GM23338 (cell line): ENCODE data around the gene FARS2. TPM values are rescaled to one million over a fixed set of nuclear protein-coding genes. Genes with fewer than 3 reads are reported as not detected.

Source experiments
- ATAC-seq: fragments of 200-7000 bp; cut with Tn5 transposase; 3 replicates; pipeline ENCODE4 v1.9.1; 2020
- DNase-seq: peaks from one replicate; pipeline ENCODE4 v3.0.0-alpha.2; 2015; ENCODE audit warnings: low spot score
- H2AFZ ChIP-seq: fragments of 200-600 bp; sonication (generic); 2 replicates; pipeline ENCODE4 v1.8.0; 2016; ENCODE audit warnings: antibody characterized with exemption, mild to moderate bottlenecking, moderate library complexity
- H3F3A ChIP-seq: fragments of 200-600 bp; sonication (generic); replicated peaks from 2 replicates; pipeline ENCODE4 v1.8.0; 2017; ENCODE audit warnings: antibody characterized with exemption, mixed run types, low read depth
- H3K27ac ChIP-seq: fragments of 200-600 bp; sonication (generic); 2 replicates; pipeline ENCODE4 v1.6.1; 2016; ENCODE audit warnings: low read depth
- H3K27me3 ChIP-seq: fragments of 200-600 bp; sonication (generic); 2 replicates; pipeline ENCODE4 v1.8.0; 2016; ENCODE audit warnings: mild to moderate bottlenecking, mixed run types, moderate library complexity; ENCODE audit not compliant: insufficient read depth
- H3K36me3 ChIP-seq: fragments of 200-600 bp; sonication (generic); 2 replicates; pipeline ENCODE4 v1.8.0; 2016; ENCODE audit warnings: mild to moderate bottlenecking; ENCODE audit not compliant: insufficient read depth
- H3K4me1 ChIP-seq: fragments of 200-600 bp; sonication (generic); 2 replicates; pipeline ENCODE4 v1.8.0; 2016; ENCODE audit warnings: mild to moderate bottlenecking, moderate library complexity; ENCODE audit not compliant: insufficient read depth
- H3K4me2 ChIP-seq: fragments of 200-600 bp; sonication (generic); 2 replicates; pipeline ENCODE4 v1.7.1; 2017; ENCODE audit warnings: mixed run types
- H3K4me3 ChIP-seq: fragments of 200-600 bp; sonication (generic); 2 replicates; pipeline ENCODE4 v1.6.1; 2016; ENCODE audit warnings: mixed run types
- H3K79me2 ChIP-seq: fragments of 200-600 bp; sonication (generic); replicated peaks from 2 replicates; pipeline ENCODE4 v1.8.0; 2017; ENCODE audit warnings: mild to moderate bottlenecking; ENCODE audit not compliant: insufficient read depth
- H3K9me2 ChIP-seq: fragments of 200-600 bp; sonication (generic); 2 replicates; pipeline ENCODE4 v1.8.0; 2017; ENCODE audit not compliant: insufficient read depth
- H4K20me1 ChIP-seq: fragments of 200-600 bp; sonication (generic); replicated peaks from 2 replicates; pipeline ENCODE4 v1.8.0; 2017; ENCODE audit warnings: mild to moderate bottlenecking; ENCODE audit not compliant: insufficient read depth
- H3K27ac Mint-ChIP-seq: 2 replicates; pipeline ENCODE4 v1.8.0; 2020; ENCODE audit warnings: inconsistent platforms, mild to moderate bottlenecking, moderate library complexity, mixed read lengths
- H3K27me3 Mint-ChIP-seq: 3 replicates; pipeline ENCODE4 v1.8.0; 2022; ENCODE audit warnings: low read depth, mild to moderate bottlenecking, moderate library complexity, mixed read lengths, inconsistent platforms; ENCODE audit not compliant: insufficient read depth, poor library complexity
- H3K36me3 Mint-ChIP-seq: 3 replicates; pipeline ENCODE4 v1.8.0; 2021; ENCODE audit warnings: low read depth, mild to moderate bottlenecking, inconsistent platforms, moderate library complexity, mixed read lengths
- H3K4me1 Mint-ChIP-seq: 3 replicates; pipeline ENCODE4 v1.8.0; 2020; ENCODE audit warnings: mild to moderate bottlenecking, inconsistent platforms, mixed read lengths
- H3K4me3 Mint-ChIP-seq: 3 replicates; pipeline ENCODE4 v1.8.0; 2021; ENCODE audit warnings: moderate library complexity, mild to moderate bottlenecking, inconsistent platforms, mixed read lengths
- H3K9me3 Mint-ChIP-seq: 3 replicates; pipeline ENCODE4 v1.8.0; 2020; ENCODE audit warnings: moderate library complexity, mild to moderate bottlenecking, inconsistent platforms, mixed read lengths
- CREB1 ChIP-seq: fragments of 250-450 bp; sonication (Bioruptor Pico); IDR thresholded peaks from 2 replicates; pipeline ENCODE4 v1.5.0; 2020; ENCODE audit warnings: low read depth, mild to moderate bottlenecking, moderate library complexity
- EZH2 ChIP-seq: fragments of 200-600 bp; sonication (generic); IDR thresholded peaks from one replicate; pipeline ENCODE4 v1.8.0; 2017; ENCODE audit warnings: antibody characterized with exemption, mild to moderate bottlenecking, low read depth; ENCODE audit not compliant: unreplicated experiment
- EZH2phosphoT487 ChIP-seq: fragments of 200-600 bp; sonication (generic); IDR thresholded peaks from one replicate; pipeline ENCODE4 v1.8.1; 2018; ENCODE audit warnings: antibody characterized with exemption; ENCODE audit not compliant: unreplicated experiment
- JUNB ChIP-seq: IDR thresholded peaks from one replicate; pipeline ENCODE4 v1.6.1; 2016; ENCODE audit warnings: antibody characterized with exemption; ENCODE audit not compliant: unreplicated experiment
- NANOG ChIP-seq: IDR thresholded peaks from 2 replicates; pipeline ENCODE4 v1.6.1; 2016; ENCODE audit warnings: antibody characterized with exemption, borderline replicate concordance
- POLR2AphosphoS5 ChIP-seq: IDR thresholded peaks from 2 replicates; pipeline ENCODE4 v1.6.1; 2016; ENCODE audit warnings: antibody characterized with exemption, low read depth
- STAT1 ChIP-seq: IDR thresholded peaks from one replicate; pipeline ENCODE4 v1.6.1; 2016; ENCODE audit warnings: antibody characterized with exemption; ENCODE audit not compliant: unreplicated experiment
- ZNF114 ChIP-seq: fragments of 250-450 bp; sonication (Bioruptor Pico); IDR thresholded peaks from 2 replicates; pipeline ENCODE4 v1.5.0; 2020; ENCODE audit warnings: mild to moderate bottlenecking, moderate library complexity
- ZNF331 ChIP-seq: fragments of 250-450 bp; sonication (Bioruptor Pico); IDR thresholded peaks from 2 replicates; pipeline ENCODE4 v1.5.0; 2020; ENCODE audit warnings: low read depth, mild to moderate bottlenecking, moderate library complexity
- polyA plus RNA-seq: library from polyadenylated mRNA; unstranded; fragments of >200 nt; fragmentation: Nextera tagmentation; extraction: Ambion mirVana; gene quantifications from 2 replicates; pipeline ENCODE4 v1.2.1, GENCODE V29; 2016
- total RNA-seq: library from RNA; depleted of rRNA; stranded (reverse); fragments of >200 nt; shearing (Covaris generic); gene quantifications from 2 replicates; pipeline ENCODE4 v1.2.3, GENCODE V29; 2014
- TF ChIP-seq, protein P1 (sequence below), 2 experiments: fragments of 200-600 bp in 1 of 2; sonication (generic) in 1 of 2; conservative IDR thresholded peaks; 2 replicates each; pipeline versions ENCODE4 v1.5.1 to v1.6.1; 2016 to 2017; ENCODE audit warnings: antibody characterized with exemption in 2 of 2, low read depth in 2 of 2, mild to moderate bottlenecking in 2 of 2, moderate library complexity in 1 of 2
- TF ChIP-seq, protein P2 (sequence below): IDR thresholded peaks from one replicate; pipeline ENCODE4 v1.6.1; 2018; ENCODE audit warnings: antibody characterized with exemption; ENCODE audit not compliant: unreplicated experiment
- TF ChIP-seq, protein P3 (sequence below): fragments of 250-450 bp; sonication (Bioruptor Pico); IDR thresholded peaks from 2 replicates; pipeline ENCODE4 v1.5.0; 2020; ENCODE audit warnings: mild to moderate bottlenecking, moderate library complexity
- TF ChIP-seq, protein P4 (sequence below): IDR thresholded peaks from 2 replicates; pipeline ENCODE4 v1.6.1; 2016; ENCODE audit warnings: antibody characterized with exemption

FARS2 gene
- total and polyA plus RNA-seq, 2 experiments from 2014 or later: 7.6 to 19.0 TPM

DNA sequence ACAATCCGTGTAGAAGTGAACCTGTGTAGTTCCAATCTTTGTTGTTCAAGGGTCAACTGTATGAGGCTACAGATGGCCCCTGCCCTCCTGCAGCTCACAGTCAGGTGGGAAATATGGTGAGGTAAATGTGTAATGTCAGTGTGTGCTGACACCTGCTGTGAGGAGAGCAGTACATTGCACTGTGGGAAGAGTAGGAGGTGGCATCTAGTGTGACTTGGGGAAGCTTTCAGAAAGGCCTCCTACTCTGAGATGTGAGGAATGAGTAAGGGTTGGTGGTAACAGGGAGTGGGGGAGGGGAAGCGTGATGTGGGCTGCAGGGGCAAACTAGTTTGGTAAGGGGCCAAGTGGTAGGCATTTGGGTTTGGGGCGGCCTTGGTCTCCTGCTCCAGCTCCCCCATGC lies 188.8 kb downstream of the FARS2 start:
- H3K36me3 ChIP-seq: no peaks in the 10 kb centered on the region
- H3K4me3 ChIP-seq: no peak overlapping the region
- TF ChIP-seq, protein P1, sequence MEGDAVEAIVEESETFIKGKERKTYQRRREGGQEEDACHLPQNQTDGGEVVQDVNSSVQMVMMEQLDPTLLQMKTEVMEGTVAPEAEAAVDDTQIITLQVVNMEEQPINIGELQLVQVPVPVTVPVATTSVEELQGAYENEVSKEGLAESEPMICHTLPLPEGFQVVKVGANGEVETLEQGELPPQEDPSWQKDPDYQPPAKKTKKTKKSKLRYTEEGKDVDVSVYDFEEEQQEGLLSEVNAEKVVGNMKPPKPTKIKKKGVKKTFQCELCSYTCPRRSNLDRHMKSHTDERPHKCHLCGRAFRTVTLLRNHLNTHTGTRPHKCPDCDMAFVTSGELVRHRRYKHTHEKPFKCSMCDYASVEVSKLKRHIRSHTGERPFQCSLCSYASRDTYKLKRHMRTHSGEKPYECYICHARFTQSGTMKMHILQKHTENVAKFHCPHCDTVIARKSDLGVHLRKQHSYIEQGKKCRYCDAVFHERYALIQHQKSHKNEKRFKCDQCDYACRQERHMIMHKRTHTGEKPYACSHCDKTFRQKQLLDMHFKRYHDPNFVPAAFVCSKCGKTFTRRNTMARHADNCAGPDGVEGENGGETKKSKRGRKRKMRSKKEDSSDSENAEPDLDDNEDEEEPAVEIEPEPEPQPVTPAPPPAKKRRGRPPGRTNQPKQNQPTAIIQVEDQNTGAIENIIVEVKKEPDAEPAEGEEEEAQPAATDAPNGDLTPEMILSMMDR (conservative IDR thresholded peaks at IDR 0.05; ENCODE audit: low read depth in 2 of 2): no peak
- TF ChIP-seq NANOG (no peak), CREB1 (CRISPR knock-in tag) (no peak), POLR2AphosphoS5 (no peak), ZNF331 (no peak), EZH2 (no peak), EZH2phosphoT487 (no peak), JUNB (no peak), ZNF114 (CRISPR knock-in tag) (no peak), STAT1 (no peak)
- TF ChIP-seq, protein P2, sequence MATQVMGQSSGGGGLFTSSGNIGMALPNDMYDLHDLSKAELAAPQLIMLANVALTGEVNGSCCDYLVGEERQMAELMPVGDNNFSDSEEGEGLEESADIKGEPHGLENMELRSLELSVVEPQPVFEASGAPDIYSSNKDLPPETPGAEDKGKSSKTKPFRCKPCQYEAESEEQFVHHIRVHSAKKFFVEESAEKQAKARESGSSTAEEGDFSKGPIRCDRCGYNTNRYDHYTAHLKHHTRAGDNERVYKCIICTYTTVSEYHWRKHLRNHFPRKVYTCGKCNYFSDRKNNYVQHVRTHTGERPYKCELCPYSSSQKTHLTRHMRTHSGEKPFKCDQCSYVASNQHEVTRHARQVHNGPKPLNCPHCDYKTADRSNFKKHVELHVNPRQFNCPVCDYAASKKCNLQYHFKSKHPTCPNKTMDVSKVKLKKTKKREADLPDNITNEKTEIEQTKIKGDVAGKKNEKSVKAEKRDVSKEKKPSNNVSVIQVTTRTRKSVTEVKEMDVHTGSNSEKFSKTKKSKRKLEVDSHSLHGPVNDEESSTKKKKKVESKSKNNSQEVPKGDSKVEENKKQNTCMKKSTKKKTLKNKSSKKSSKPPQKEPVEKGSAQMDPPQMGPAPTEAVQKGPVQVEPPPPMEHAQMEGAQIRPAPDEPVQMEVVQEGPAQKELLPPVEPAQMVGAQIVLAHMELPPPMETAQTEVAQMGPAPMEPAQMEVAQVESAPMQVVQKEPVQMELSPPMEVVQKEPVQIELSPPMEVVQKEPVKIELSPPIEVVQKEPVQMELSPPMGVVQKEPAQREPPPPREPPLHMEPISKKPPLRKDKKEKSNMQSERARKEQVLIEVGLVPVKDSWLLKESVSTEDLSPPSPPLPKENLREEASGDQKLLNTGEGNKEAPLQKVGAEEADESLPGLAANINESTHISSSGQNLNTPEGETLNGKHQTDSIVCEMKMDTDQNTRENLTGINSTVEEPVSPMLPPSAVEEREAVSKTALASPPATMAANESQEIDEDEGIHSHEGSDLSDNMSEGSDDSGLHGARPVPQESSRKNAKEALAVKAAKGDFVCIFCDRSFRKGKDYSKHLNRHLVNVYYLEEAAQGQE: no peak
- TF ChIP-seq, protein P3, sequence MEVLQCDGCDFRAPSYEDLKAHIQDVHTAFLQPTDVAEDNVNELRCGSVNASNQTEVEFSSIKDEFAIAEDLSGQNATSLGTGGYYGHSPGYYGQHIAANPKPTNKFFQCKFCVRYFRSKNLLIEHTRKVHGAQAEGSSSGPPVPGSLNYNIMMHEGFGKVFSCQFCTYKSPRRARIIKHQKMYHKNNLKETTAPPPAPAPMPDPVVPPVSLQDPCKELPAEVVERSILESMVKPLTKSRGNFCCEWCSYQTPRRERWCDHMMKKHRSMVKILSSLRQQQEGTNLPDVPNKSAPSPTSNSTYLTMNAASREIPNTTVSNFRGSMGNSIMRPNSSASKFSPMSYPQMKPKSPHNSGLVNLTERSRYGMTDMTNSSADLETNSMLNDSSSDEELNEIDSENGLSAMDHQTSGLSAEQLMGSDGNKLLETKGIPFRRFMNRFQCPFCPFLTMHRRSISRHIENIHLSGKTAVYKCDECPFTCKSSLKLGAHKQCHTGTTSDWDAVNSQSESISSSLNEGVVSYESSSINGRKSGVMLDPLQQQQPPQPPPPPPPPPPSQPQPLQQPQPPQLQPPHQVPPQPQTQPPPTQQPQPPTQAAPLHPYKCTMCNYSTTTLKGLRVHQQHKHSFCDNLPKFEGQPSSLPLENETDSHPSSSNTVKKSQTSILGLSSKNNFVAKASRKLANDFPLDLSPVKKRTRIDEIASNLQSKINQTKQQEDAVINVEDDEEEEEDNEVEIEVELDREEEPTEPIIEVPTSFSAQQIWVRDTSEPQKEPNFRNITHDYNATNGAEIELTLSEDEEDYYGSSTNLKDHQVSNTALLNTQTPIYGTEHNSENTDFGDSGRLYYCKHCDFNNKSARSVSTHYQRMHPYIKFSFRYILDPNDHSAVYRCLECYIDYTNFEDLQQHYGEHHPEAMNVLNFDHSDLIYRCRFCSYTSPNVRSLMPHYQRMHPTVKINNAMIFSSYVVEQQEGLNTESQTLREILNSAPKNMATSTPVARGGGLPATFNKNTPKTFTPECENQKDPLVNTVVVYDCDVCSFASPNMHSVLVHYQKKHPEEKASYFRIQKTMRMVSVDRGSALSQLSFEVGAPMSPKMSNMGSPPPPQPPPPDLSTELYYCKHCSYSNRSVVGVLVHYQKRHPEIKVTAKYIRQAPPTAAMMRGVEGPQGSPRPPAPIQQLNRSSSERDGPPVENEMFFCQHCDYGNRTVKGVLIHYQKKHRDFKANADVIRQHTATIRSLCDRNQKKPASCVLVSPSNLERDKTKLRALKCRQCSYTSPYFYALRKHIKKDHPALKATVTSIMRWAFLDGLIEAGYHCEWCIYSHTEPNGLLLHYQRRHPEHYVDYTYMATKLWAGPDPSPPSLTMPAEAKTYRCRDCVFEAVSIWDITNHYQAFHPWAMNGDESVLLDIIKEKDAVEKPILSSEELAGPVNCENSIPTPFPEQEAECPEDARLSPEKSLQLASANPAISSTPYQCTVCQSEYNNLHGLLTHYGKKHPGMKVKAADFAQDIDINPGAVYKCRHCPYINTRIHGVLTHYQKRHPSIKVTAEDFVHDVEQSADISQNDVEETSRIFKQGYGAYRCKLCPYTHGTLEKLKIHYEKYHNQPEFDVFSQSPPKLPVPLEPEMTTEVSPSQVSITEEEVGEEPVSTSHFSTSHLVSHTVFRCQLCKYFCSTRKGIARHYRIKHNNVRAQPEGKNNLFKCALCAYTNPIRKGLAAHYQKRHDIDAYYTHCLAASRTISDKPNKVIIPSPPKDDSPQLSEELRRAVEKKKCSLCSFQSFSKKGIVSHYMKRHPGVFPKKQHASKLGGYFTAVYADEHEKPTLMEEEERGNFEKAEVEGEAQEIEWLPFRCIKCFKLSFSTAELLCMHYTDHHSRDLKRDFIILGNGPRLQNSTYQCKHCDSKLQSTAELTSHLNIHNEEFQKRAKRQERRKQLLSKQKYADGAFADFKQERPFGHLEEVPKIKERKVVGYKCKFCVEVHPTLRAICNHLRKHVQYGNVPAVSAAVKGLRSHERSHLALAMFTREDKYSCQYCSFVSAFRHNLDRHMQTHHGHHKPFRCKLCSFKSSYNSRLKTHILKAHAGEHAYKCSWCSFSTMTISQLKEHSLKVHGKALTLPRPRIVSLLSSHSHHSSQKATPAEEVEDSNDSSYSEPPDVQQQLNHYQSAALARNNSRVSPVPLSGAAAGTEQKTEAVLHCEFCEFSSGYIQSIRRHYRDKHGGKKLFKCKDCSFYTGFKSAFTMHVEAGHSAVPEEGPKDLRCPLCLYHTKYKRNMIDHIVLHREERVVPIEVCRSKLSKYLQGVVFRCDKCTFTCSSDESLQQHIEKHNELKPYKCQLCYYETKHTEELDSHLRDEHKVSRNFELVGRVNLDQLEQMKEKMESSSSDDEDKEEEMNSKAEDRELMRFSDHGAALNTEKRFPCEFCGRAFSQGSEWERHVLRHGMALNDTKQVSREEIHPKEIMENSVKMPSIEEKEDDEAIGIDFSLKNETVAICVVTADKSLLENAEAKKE (CRISPR knock-in tag): no peak
- TF ChIP-seq, protein P4, sequence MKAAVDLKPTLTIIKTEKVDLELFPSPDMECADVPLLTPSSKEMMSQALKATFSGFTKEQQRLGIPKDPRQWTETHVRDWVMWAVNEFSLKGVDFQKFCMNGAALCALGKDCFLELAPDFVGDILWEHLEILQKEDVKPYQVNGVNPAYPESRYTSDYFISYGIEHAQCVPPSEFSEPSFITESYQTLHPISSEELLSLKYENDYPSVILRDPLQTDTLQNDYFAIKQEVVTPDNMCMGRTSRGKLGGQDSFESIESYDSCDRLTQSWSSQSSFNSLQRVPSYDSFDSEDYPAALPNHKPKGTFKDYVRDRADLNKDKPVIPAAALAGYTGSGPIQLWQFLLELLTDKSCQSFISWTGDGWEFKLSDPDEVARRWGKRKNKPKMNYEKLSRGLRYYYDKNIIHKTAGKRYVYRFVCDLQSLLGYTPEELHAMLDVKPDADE: no peak
- Mint-ChIP-seq H3K4me3 (no peak overlapping the region), H3K27me3 (no peaks in the 10 kb centered on the region), H3K27ac (no peak overlapping the region), H3K4me1 (peaks cover 15% of the 10 kb centered on the region), H3K9me3 (no peaks in the 10 kb centered on the region), H3K36me3 (no peaks in the 10 kb centered on the region)
- ATAC-seq: no peak
- H3K79me2 ChIP-seq: peaks cover 3% of the 10 kb centered on the region; the same call in 1 of the 2 replicates
- no peaks in the 10 kb centered on the region for H3F3A ChIP-seq
- no peaks in the 10 kb centered on the region for H4K20me1 ChIP-seq
- H2AFZ ChIP-seq: no peak overlapping the region
- H3K27me3 ChIP-seq: no peaks in the 10 kb centered on the region
- peaks cover 6% of the 10 kb centered on the region; the same call in 1 of the 2 replicates for H3K9me2 ChIP-seq
- DNase-seq: no peak
- H3K4me1 ChIP-seq: no peaks in the 10 kb centered on the region
- H3K4me2 ChIP-seq: no peak overlapping the region
- no peak overlapping the region for H3K27ac ChIP-seq
